ENCODE results near the gene TFF3.
A peak's percentile ranks its signal among the peaks of the same experiment; 100 is the strongest.

TFF3 gene

GRCh38 chr21:42337830-42338728 lies 22.9 kb upstream of the TFF3 start:
- peak; percentile 74 for TF ChIP-seq CTCF (IDR thresholded peaks at IDR 0.05)

GRCh38 chr21:42337276-42337675 lies 22.1 kb upstream of the TFF3 start:
- no peak for TF ChIP-seq CTCF (IDR thresholded peaks at IDR 0.05)

- no peak for TF ChIP-seq CTCF (IDR thresholded peaks at IDR 0.05)
Observed at GRCh38 chr21:42336054-42336453, 20.8 kb upstream of the TFF3 start.

GRCh38 chr21:42332557-42333317 lies 17.5 kb upstream of the TFF3 start:
- TF ChIP-seq CTCF (IDR thresholded peaks at IDR 0.05): no peak

- no peak for TF ChIP-seq CTCF (IDR thresholded peaks at IDR 0.05)
Observed at GRCh38 chr21:42331660-42332059, 16.5 kb upstream of the TFF3 start.

GRCh38 chr21:42330380-42331371 lies 15.5 kb upstream of the TFF3 start:
- TF ChIP-seq CTCF (IDR thresholded peaks at IDR 0.05): no peak

- no peak for TF ChIP-seq CTCF (IDR thresholded peaks at IDR 0.05)
Observed at GRCh38 chr21:42324896-42325295, 9.7 kb upstream of the TFF3 start.

Measured in LNCAP (cell line).